Osteoblast (primary cell): Measurements from ENCODE around the gene CALD1. TPM values are rescaled to one million over a fixed set of nuclear protein-coding genes. Genes with fewer than 3 reads are reported as not detected.

Source experiments
- DNase-seq: peaks from one replicate; pipeline ENCODE4 v3.0.0; 2011; ENCODE audit warnings: low spot score, mixed read lengths; ENCODE audit not compliant: insufficient read length; ENCODE audit errors: missing footprints
- H2AFZ ChIP-seq: 2 replicates; pipeline ENCODE4 v1.6.0; 2011; ENCODE audit warnings: mild to moderate bottlenecking, low read length
- H3K27ac ChIP-seq: 2 replicates; pipeline ENCODE4 v1.5.1; 2011; ENCODE audit warnings: mild to moderate bottlenecking, low read depth, low read length, moderate library complexity
- H3K27me3 ChIP-seq: 2 replicates; pipeline ENCODE4 v1.6.0; 2012; ENCODE audit warnings: mild to moderate bottlenecking, control low read depth, inconsistent platforms, low read length, moderate library complexity; ENCODE audit not compliant: insufficient read depth
- H3K36me3 ChIP-seq: 2 replicates; pipeline ENCODE4 v1.5.1; 2011; ENCODE audit warnings: mild to moderate bottlenecking, low read length, control low read depth, moderate library complexity; ENCODE audit not compliant: insufficient read depth
- H3K4me1 ChIP-seq: 2 replicates; pipeline ENCODE4 v1.5.1; 2011; ENCODE audit warnings: mild to moderate bottlenecking, low read length, control low read depth, moderate library complexity; ENCODE audit not compliant: insufficient read depth
- H3K4me2 ChIP-seq: 2 replicates; pipeline ENCODE4 v1.6.0; 2011; ENCODE audit warnings: mild to moderate bottlenecking, low read length; ENCODE audit not compliant: insufficient read depth
- H3K4me3 ChIP-seq: fragments of 200-600 bp; sonication (generic); 3 replicates; pipeline ENCODE4 v1.5.1; 2012; ENCODE audit warnings: mild to moderate bottlenecking, low read length, inconsistent platforms; ENCODE audit not compliant: insufficient read depth
- H3K79me2 ChIP-seq: 2 replicates; pipeline ENCODE4 v1.6.0; 2012; ENCODE audit warnings: mild to moderate bottlenecking, low read length, control low read depth, inconsistent platforms; ENCODE audit not compliant: insufficient read depth
- H3K9me3 ChIP-seq: 2 replicates; pipeline ENCODE4 v1.5.1; 2011; ENCODE audit warnings: low read depth, low read length, control low read depth
- H4K20me1 ChIP-seq: 2 replicates; pipeline ENCODE4 v1.6.0; 2012; ENCODE audit warnings: mild to moderate bottlenecking, low read length, control low read depth; ENCODE audit not compliant: insufficient read depth
- CTCF ChIP-seq: IDR thresholded peaks from 2 replicates; pipeline ENCODE4 v1.5.1; 2011; ENCODE audit warnings: mild to moderate bottlenecking, low read depth, low read length, moderate library complexity; ENCODE audit errors: extremely low read depth
- total RNA-seq: library from RNA; depleted of rRNA; stranded (reverse); fragments of >200 nt; gene quantifications from 2 replicates; pipeline ENCODE4 v1.2.3, GENCODE V29; 2012

CALD1 gene
- total RNA-seq, 1 donor, result 1,123 TPM

- no peaks in the 10 kb centered on the region for H3K27me3 ChIP-seq
- H3K36me3 ChIP-seq, result peaks cover 75% of the 10 kb centered on the region
- H3K4me1 ChIP-seq, result peaks cover 32% of the 10 kb centered on the region
- H3K27ac ChIP-seq, result no peak overlapping the region
- H2AFZ ChIP-seq, result no peak overlapping the region
- no peak overlapping the region for H3K4me3 ChIP-seq
- peaks cover 94% of the 10 kb centered on the region for H3K79me2 ChIP-seq
- no peaks in the 10 kb centered on the region for H3K9me3 ChIP-seq
- no peak for TF ChIP-seq CTCF
- no peak overlapping the region for H3K4me2 ChIP-seq
- peaks cover 85% of the 10 kb centered on the region for H4K20me1 ChIP-seq
- no peak for DNase-seq
Observed at GRCh38 chr7:134851141-134851540, 71.7 kb downstream of the CALD1 start.

- Histone ChIP-seq H4K20me1 (peaks cover 79% of the 10 kb centered on the region), H3K9me3 (no peaks in the 10 kb centered on the region), H3K27me3 (no peaks in the 10 kb centered on the region), H3K4me1 (peaks cover 37% of the 10 kb centered on the region), H2AFZ (no peak overlapping the region), H3K27ac (peak overlapping the region; percentile 11), H3K4me3 (no peak overlapping the region), H3K79me2 (peaks cover 92% of the 10 kb centered on the region), H3K36me3 (peaks cover 64% of the 10 kb centered on the region), H3K4me2 (no peak overlapping the region)
- no peak for DNase-seq
- TF ChIP-seq CTCF, result no peak
Observed at GRCh38 chr7:134852625-134853024, 73.2 kb downstream of the CALD1 start.

GRCh38 chr7:134854816-134855215 lies 75.4 kb downstream of the CALD1 start:
- H3K4me3 ChIP-seq, result no peak overlapping the region
- DNase-seq, result no peak
- H3K4me1 ChIP-seq, result peaks cover 43% of the 10 kb centered on the region
- no peaks in the 10 kb centered on the region for H3K9me3 ChIP-seq
- peaks cover 58% of the 10 kb centered on the region for H3K36me3 ChIP-seq
- no peak overlapping the region for H2AFZ ChIP-seq
- H3K4me2 ChIP-seq, result peak overlapping the region; percentile 32
- no peak for TF ChIP-seq CTCF
- peaks cover 78% of the 10 kb centered on the region for H4K20me1 ChIP-seq
- peaks cover 93% of the 10 kb centered on the region for H3K79me2 ChIP-seq
- H3K27ac ChIP-seq, result peak overlapping the region; percentile 51
- H3K27me3 ChIP-seq, result no peaks in the 10 kb centered on the region

- peaks cover 52% of the 10 kb centered on the region for H3K36me3 ChIP-seq
- no peak overlapping the region for H3K4me3 ChIP-seq
- no peak for TF ChIP-seq CTCF
- H3K4me2 ChIP-seq, result peak overlapping the region; percentile 32
- peaks cover 93% of the 10 kb centered on the region for H3K79me2 ChIP-seq
- peaks cover 42% of the 10 kb centered on the region for H3K4me1 ChIP-seq
- no peak for DNase-seq
- H2AFZ ChIP-seq, result no peak overlapping the region
- peaks cover 72% of the 10 kb centered on the region for H4K20me1 ChIP-seq
- H3K27ac ChIP-seq, result peak overlapping the region; percentile 51
- no peaks in the 10 kb centered on the region for H3K9me3 ChIP-seq
- H3K27me3 ChIP-seq, result no peaks in the 10 kb centered on the region
Observed at GRCh38 chr7:134855442-134855841, 76.0 kb downstream of the CALD1 start.
